ENCODE results near the gene FAM221A. TPM values are rescaled to one million over a fixed set of nuclear protein-coding genes. Genes with fewer than 3 reads are reported as not detected.
"Not testable (repeated sequence)": the region's sequence is repeated elsewhere in the genome, so short reads cannot be mapped to it uniquely, and the experiment has no call there.

The FAM221A gene
- total RNA-seq, 1 experiment from 2014 or later, result 3.5 TPM

DNA sequence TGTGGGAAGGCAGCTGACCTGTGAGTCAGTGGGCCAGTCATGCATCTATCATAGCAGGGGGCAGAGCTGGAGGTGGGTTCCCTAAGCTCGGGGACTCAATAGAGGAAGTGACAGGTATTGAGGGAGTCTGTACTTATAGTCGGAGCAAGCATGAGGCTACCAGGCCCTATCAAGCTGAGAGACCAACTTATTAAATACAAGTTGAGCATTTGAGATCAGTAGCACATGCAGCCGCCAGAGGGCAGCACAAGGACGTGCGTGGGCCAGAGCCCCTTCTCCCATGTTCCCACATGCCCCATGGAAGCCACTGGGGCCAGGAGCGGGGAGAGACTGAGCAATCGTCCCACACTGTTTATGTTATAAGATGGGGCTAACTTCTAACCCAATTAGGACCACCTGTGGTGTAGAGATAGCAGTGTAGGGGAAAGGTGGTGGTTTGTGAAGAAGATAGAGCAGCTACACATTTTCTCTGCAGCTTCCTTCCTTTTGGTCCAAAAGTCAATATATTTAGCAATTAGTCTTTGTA, 17.0 kb downstream of the FAM221A start:
- in situ Hi-C loops (cut with HindIII; ENCODE audit: low sequenced_read_pairs), result no loop called here
- DNase-seq (ENCODE audit: low spot score), result peak; percentile 23

DNA sequence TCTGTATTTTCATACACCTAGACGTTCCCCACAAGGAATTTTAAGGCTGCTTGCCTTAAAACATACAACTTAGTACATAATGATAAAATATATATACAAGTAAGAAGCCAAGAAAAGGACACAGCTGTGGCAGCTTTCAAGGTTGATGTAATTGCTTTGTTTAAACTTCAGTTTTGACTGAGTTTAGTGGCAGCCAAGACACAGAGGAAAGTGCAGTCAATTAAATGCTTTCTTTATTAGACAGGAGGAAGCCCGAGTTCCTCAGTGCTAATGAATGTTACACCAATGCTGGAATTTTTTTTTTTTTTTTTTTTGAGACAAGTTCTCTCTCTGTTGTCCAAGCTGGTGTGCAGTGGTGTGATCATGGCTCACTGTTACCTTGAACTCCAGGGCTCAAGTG, 18.8 kb downstream of the FAM221A start:
- DNase-seq (ENCODE audit: low spot score), result no peak
- in situ Hi-C loops (cut with HindIII; ENCODE audit: low sequenced_read_pairs), result no loop called here

DNA sequence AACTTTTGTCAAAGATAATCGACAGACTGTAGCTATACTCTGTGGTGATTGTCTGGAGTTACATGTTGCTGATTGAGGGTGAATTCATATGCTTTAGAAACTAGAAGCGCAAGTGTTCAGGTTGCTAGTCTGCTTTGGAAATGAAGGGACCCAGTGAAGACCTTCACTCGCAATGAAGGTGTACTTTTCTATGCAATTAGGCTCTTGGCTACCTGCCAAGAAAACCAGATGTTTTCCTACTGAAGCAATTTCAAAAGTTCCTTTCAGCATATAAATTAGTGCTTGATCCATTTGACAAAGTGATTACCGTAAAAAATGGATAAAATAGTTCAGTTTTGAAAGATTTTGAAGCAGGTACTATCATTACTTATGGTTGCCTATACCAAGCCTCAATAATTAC, 20.0 kb downstream of the FAM221A start:
- in situ Hi-C loops (cut with HindIII; ENCODE audit: low sequenced_read_pairs), result no loop called here
- no peak for DNase-seq (ENCODE audit: low spot score)

DNA sequence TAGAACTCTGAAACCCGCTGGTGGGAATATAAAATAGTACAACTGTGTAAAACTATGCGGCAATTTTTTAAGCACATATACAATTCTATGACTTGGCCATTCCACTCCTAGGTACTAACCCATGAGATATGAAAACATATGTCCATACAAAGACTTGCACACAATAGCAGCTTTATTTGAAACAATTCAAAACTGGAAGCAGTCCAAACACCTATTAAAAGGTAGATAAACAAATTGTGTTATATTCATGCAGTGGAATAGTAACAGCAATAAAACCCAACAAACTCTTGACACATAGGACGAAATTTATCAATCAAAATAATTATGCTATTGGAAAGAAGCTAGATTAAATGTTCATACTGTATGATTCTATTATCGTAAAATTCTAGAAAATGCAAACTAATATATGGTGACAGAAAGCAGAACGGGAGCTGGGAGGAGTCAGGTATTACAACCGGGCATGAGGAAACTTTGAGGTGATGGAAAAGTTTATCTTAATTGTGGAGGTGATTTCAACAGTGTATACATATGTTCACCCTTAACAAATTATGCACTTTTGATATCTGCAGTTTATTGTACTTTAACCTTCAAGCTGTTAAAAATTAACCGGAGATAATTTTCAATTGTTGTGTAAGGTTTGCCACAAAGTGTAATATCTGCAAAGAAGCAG, 29.2 kb downstream of the FAM221A start:
- DNase-seq (ENCODE audit: low spot score), result no peak
- in situ Hi-C loops (cut with HindIII; ENCODE audit: low sequenced_read_pairs), result no loop called here

DNA sequence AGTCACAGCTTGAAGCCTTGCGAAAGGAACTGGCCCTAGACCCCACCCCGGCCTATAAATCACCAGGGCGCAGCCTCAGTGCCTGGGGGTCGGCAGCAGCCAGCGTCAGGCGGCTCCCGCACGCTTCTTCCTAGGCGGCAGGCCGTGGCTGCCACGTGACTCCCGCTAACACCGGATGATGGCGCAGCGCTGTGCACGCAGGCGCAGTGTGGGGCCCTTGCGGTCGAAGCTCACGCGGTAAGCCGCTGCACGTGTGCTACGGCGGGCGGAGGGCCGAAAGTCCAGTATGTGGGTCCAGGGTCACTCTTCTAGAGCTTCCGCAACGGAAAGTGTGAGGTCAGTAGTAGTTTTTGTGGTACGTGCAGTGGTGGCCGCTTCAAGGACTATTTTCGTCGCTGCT, 30.0 kb downstream of the FAM221A start, which contains the start of gene STK31:
STK31 (plus strand) TSS at position 220 of the 400 bp plus-strand sequence; CDS start at position 287, 67 bp downstream.
- in situ Hi-C loops (cut with HindIII; ENCODE audit: low sequenced_read_pairs), result no loop called here

DNA sequence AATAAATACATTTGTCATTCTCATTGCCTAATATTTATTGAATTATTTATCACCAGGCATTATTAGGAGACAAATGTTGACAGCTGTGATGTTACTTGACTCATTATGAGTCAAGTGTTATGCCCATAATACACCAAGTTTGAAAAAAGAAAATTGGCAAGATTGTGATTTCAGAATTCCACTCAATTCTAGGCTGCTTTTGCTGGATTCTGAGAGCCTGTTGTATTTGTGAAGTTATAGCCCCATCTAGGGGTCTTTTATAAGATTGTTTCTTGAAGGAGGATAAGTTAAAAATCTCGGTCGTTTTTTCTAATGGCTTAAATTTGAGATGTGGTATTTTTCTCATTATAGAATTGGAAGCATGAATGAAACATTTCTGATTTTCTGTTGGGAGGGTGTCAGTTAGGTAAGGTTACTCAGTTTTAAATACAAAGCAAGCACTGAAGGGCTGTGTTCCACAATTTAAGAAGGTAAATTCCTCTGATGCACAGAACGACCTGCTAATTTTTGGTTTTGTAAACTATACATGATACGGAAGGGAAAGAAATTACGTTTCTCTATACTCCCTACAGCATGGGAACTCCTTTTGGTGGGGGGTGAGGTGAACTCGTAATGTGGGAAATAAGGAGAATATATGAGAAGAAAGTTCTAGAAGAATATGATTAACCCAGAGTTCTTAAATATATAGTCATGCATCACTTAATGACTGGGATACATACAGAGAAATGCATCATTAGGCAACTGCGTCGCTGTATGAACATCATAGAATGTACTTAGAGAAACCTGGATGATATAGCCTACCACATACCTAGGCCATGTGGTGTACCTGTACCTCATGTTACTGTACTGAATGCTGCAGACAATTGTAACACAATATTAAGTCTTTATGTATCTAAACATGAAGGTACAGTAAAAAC, 32.6 kb downstream of the FAM221A start:
- DNase-seq (ENCODE audit: low spot score), result peak; percentile 75
- in situ Hi-C loops (cut with HindIII; ENCODE audit: low sequenced_read_pairs), result no loop called here

More for the DNA sequence above, 30.0 kb downstream of the FAM221A start, which contains the start of gene STK31:
- no peak for DNase-seq (ENCODE audit: low spot score)

DNA sequence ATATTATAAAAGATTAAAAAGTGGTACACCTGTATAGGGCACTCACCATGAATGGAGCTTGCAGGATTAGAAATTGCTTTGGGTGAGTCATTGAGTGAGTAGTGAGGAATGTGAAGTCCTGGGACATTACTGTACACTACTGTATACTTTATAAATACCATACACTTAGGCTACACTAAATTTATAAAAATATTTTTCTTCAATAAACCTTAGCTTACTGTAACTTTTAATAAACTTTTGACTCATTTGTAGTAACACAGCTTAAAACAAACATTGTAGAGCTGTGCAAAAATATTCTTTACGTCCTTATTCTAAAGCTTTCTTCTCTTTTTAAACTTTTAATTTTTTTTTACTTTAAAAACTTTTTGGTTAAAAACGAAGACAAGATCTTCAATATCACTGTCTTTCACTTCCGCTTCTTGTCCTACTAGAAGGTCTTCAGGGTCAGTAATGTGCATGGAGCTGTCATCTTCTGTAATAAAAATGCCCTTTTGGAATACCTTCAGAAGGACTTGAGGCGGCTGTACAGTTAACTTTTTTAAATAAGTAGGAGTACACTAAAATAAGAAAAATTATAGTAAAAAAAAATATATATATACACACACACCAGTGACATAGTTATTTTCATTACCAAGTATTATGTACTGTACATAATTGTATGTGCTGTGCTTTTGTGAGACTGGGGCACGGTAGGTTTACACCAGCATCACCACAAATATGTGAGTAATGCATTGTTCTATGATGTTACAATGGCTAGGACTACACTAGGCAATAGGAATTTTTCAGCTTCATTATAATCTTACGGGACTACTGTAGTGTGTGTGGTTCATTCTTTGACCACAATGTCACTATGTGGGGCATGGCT, 33.5 kb downstream of the FAM221A start:
- in situ Hi-C loops (cut with HindIII; ENCODE audit: low sequenced_read_pairs), result no loop called here
- DNase-seq (ENCODE audit: low spot score), result no peak

DNA sequence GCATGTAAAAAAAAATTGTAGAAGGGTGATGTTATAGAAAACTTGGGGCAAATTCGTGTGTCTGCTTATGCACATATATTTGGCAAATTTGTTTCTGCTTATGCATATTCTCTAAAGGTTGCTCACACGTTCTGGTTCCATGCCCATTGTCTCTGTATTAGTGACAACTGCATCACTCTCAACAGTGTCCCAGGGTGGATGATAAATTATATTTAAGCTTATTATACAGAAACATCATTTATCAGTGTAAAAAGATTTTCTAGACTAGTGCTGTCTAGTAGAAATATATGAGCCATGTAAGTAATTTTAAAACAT, 34.1 kb downstream of the FAM221A start:
- in situ Hi-C loops (cut with HindIII; ENCODE audit: low sequenced_read_pairs), result no loop called here
- no peak for DNase-seq (ENCODE audit: low spot score)

DNA sequence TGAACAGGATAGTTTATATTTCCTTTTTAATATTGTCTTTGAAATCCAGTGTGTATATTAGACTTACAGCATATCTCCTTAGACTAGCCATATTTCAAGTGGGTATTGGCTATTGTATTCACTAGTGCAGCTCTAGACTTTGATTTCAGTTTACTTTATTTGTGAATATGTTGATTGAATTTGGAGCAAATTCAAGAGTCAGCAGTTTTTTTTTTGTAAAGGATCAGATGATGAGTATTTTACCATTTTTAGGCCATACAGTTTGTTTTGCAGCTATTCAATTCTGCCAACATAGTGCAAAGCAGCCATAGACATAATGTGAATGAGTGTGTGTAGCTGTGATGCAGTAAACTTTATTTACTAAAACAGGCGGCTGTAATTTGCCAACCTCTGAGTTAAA, 34.6 kb downstream of the FAM221A start:
- in situ Hi-C loops (cut with HindIII; ENCODE audit: low sequenced_read_pairs), result no loop called here
- no peak for DNase-seq (ENCODE audit: low spot score)

DNA sequence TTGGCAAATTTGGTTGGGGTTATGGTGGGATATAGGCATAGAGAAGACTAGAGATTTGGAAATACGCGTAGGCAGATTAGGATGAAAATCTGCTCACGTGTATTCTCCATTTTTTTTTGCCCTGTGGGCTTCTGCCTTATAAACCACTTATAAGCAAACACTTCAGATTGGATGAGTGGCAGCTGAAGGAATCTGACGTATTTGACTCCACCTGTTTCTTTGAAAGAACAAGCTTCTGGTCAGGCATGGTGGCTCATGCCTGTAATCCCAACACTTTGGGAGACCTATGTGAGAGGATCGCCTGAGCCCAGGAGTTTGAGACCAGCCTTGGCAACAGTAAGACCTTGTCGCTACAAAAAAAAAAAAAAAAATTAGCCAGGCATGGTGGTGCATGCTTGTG, 35.1 kb downstream of the FAM221A start:
- in situ Hi-C loops (cut with HindIII; ENCODE audit: low sequenced_read_pairs), result no loop called here

DNA sequence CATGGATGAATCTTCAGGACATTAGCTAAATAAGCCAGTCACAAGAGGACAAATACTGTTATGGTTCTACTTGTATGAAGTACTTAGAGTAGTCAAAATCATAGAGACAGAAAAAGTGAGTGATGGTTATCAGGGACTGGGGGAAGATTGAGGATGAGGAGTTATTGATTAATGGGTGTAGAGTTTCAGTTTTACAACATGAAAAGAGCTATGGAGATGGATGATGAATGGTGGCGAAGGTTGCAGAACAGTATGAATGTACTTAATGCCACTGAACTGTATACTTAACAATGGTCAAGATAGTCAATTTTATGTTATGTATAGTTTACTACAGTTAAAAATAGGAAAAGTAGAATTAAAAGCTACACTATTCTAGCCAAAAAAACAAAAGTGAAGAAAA, 37.8 kb downstream of the FAM221A start:
- no peak for DNase-seq (ENCODE audit: low spot score)
- in situ Hi-C loops (cut with HindIII; ENCODE audit: low sequenced_read_pairs), result no loop called here

More for the DNA sequence above, 35.1 kb downstream of the FAM221A start:
- no peak for DNase-seq (ENCODE audit: low spot score)

DNA sequence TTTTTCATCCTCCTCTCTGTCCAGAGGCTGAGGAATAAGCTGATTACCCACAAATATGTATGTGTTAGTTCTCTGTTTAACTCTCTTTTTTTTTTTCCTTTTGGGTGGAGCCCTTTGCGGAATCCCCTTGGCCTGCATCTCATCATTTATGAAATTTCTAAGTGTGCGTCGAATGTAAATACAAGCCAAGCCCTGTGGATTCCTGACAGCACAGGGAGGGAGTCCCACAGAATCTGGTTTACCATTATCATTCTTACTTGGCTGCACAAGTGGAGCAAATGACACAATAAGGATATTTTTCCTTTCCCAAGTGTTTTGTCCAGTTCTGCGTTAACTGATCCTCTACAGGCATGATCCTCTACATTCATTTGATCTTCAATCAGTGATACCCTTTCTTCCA, 41.5 kb downstream of the FAM221A start:
- no peak for DNase-seq (ENCODE audit: low spot score)
- in situ Hi-C loops (cut with HindIII; ENCODE audit: low sequenced_read_pairs), result no loop called here

DNA sequence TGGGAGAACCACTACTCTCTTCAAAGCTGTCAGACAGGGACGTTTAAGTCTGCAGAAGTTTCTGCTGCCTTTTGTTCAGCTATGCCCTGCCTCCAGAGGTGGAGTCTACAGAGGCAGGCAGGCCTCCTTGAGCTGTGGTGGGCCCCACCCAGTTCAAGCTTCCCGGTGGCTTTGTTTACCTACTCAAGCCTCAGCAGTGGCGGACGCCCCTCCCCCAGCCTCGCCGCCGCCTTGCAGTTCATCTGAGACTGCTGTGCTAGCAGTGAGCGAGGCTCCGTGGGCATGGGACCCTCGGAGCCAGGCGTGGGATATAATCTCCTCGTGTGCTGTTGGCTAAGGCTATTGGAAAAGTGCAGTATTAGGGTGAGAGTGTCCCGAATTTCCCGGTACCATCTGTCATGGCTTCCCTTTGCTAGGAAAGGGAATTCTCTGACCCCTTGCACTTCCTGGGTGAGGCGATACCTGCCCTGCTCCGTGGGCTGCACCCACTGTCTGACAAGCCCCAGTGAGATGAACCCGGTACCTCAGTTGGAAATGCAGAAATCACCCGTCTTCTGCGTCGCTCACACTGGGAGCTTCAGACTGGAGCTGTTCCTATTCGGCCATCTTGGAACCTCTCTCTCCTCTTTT, 42.7 kb downstream of the FAM221A start:
- DNase-seq (ENCODE audit: low spot score); in situ Hi-C loops (cut with HindIII; ENCODE audit: low sequenced_read_pairs): not testable (repeated sequence)

DNA sequence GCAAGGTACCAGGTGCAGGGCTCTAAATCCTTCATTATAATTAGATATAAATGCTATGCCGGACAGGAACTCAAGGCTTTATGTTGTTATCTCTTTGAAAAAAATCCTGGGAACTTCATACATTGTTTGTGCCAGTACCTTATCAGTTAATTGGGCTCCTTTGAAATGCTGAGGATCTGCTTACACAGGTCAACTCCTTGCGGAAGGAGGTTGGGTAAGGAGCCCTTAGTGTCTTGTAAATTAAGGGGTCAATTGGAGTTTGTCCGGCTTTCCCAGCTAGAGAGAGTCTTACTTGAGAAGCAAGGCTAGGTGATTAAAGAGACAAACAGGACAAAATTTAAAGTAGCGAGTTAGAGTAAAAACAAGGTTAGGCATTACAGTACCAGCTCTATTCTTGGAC, 44.1 kb downstream of the FAM221A start:
- DNase-seq (ENCODE audit: low spot score); in situ Hi-C loops (cut with HindIII; ENCODE audit: low sequenced_read_pairs): not testable (repeated sequence)

DNA sequence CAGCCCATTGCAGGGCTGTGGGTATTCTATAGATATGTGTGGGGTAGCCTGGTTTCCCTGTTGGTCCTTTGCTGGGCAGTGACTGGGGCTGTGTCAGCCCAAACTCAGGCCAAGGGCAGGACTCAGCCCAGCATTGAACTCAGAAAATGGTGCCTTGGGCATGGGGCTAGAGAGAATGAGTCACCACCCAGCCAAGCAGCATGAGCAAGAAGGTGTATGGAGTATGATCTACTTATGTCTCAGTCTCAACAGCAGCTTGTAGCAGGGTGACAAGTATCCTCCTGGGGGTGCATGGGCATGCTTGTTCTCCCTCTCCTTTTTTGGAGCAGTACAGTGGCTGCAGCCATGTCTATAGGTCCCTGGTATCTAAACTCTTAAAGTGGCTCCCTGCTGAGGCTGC, 62.1 kb downstream of the FAM221A start:
- in situ Hi-C loops (cut with HindIII; ENCODE audit: low sequenced_read_pairs), result no loop called here
- DNase-seq (ENCODE audit: low spot score), result no peak

DNA sequence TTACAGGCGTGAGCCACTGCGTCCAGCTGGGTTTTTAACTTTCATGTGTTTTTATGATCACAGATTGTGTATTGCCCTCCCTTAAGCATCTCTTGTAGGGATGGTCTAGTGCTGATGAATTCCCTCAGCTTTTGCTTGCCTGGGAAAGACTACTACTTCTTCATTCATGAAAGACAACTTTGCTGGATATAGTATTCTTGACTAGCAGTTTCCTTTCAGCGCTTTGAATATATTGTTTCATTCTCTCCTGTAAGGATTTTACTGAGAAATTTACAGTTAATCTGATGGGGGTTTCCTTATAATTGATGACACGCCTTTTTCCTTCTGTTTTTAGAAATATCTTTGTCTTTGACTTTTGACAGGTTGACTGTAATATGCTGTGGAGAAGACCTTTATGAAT, 63.2 kb downstream of the FAM221A start:
- in situ Hi-C loops (cut with HindIII; ENCODE audit: low sequenced_read_pairs), result no loop called here

DNA sequence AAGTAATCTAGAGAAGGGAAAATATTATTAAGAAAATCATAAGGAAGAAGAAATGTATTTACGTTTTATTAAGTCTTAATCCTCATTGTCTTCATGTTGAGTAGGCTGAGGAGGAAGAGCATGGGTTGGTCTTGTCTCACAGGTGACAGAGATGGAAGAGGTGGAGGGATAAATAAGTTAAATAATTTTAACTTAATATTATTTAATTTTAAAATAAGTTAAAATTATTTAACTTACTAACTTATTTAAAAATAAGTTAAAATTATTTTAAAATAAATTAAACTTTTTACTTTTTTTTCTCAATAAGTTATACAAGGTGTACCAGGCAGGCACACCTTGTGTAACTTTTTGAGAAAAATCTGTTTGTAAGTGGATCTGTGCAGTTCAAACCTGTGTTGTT, 66.6 kb downstream of the FAM221A start:
- DNase-seq (ENCODE audit: low spot score), result no peak

More for the DNA sequence above, 63.2 kb downstream of the FAM221A start:
- DNase-seq (ENCODE audit: low spot score), result no peak

DNA sequence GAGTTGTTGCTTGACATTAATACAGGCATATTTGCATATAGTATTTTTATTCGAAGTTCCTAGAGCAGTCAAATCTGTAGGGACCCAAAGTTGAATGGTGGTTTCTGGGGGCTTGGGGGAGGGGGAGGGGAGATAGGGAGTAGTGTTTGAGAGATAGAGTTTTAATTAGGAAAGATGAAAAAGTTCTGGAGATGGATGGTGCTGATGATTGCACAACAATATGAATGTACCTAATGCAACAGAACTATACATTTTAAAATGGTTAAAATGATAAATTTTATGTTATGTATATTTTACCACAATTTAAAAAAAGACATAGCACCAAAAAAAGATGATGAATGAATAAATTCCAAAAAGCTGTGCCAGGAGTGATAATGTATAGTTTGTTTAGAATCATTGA, 71.9 kb downstream of the FAM221A start:
- in situ Hi-C loops (cut with HindIII; ENCODE audit: low sequenced_read_pairs), result no loop called here
- no peak for DNase-seq (ENCODE audit: low spot score)

More for the DNA sequence above, 66.6 kb downstream of the FAM221A start:
- in situ Hi-C loops (cut with HindIII; ENCODE audit: low sequenced_read_pairs), result no loop called here
